Renal cortical epithelial cell (primary cell): ENCODE measurements around the gene AKAP17A. TPM values are rescaled to one million over a fixed set of nuclear protein-coding genes. Genes with fewer than 3 reads are reported as not detected.
"Not testable (repeated sequence)": the region's sequence is repeated elsewhere in the genome, so short reads cannot be mapped to it uniquely, and the experiment has no call there.

ENCODE experiments used
- DNase-seq: peaks from one replicate; pipeline ENCODE4 v3.0.0-alpha.2; 2011; ENCODE audit warnings: low read depth
- total RNA-seq: library from RNA; depleted of rRNA; stranded (reverse); fragments of >200 nt; gene quantifications from 2 replicates; pipeline ENCODE4 v1.2.3, GENCODE V29; 2014

Gene AKAP17A
- total RNA-seq, 1 donor from 2014 or later, result 35.1 TPM

GRCh38 chrX:1602299-1602698, 10.9 kb downstream of the AKAP17A start:
- no peak for DNase-seq

GRCh38 chrX:1606496-1606895, 15.1 kb downstream of the AKAP17A start:
- DNase-seq, result no peak

DNA sequence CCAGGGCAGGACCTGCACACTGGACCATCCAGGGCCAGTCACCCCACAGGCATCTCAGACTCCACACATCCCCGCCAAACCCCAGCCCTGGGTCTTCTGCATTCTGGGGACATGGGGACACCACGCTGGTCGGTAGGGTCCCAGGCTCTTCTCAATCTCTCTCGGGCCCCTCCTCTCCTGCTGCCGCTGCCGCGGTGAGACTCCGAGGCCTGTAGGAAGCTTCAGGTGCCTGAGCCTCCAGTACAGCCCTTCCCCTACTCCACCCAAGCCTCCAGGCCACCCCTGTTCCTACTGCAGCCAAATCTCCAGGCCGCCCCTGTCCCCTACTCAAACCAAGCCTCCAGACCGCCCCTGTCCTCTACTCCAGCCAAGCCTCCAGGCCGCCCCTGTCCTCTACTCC, 17.9 kb downstream of the AKAP17A start:
- no peak for DNase-seq

GRCh38 chrX:1609762-1610161, 18.4 kb downstream of the AKAP17A start:
- DNase-seq, result no peak

DNA sequence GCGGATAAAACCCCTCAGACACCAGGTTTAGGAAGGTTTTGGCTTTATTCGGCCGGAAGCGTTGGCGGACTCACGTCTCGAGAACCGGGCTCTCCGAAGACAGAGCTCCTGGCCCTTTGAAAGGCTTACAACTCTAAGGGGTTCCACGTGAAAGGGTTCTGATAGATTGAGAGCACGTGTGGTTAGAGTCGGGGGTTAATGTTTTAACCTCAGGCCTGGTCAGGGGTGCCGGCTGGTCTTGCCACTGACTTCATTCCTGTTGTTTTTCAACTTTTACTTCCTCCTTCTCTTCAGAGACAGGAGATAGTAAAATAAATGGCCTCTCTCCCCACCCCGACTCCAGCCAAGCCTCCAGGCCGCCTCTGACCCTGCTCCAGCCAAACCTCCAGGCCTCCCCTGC, 18.8 kb downstream of the AKAP17A start:
- DNase-seq, result peak; percentile 13

DNA sequence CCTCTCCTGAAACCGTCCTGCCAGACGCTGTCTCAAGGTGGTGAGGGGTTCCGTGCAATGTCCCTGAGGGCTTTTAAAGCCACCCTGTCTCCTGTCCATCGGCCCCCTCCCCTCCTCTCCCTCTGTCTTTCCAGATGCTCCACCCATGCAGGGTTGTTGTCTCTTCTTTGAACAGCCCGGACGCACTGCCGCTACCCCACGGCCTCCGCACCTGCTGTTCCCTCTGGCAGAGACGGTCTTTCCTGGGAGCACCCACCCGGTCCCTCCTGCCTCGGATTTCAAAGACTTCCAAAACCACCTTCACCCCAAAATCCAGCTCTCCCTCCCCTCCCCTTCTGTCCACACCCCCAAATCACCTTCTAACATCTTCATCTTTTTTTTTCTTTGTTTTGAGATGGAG, 19.3 kb downstream of the AKAP17A start:
- DNase-seq, result no peak

DNA sequence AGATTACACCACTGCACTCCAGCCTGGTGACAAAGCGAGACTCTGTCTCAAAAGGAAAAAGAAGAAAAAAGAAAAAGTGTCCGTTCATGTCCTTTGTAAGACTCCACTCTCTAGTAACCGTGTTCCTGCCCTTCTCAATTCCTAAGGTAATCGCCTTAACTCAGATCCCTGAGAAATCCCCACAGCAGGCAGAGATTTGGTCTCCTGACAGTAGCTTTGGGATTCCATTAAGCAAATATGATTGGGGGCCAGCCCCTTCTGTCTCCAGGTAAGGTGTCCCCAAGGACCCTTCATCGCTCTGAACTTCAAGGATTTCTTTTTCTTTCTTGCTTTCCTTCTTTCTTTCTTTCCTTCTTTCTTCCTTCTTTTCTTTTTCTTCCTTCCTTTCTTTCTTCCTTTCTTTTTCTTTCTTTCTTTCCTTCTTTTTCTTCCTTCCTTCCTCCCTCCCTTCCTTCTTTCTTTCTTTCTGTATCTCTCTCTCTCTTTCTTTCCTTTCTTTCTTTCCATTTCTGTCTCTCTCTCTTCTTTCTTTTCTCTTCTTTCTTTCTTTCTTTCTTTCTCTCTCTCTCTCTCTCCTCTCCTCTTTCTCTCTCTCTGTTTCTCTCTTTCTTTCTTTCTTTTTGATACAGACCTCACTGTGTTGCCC, 21.4 kb downstream of the AKAP17A start:
- DNase-seq, result no peak

DNA sequence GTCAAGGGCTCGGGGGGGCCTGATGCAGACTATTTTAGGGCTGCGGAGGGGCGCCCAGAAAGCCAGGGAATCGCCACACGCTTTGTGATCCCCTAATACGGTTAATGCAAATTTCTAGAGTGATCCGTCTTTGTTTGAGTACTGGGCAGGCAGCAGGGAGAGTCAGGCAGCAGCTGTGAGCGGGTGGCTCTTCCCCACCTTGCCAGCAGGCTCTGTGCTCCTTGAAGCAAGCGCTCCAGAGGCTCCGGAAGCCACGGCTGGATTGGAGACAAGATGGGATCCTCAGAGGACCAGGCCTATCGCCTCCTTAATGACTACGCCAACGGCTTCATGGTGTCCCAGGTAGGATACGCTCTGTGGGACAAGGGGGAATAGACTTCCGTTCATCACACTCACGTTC, 23.5 kb downstream of the AKAP17A start, which contains the start of gene ASMT:
Gene ASMT, plus strand, starts transcription at position 133 of the 400 bp plus-strand sequence. Its CDS starts 141 bp downstream, at position 274.
- no peak for DNase-seq

GRCh38 chrX:1618689-1619088, 27.3 kb downstream of the AKAP17A start:
- DNase-seq, result no peak

DNA sequence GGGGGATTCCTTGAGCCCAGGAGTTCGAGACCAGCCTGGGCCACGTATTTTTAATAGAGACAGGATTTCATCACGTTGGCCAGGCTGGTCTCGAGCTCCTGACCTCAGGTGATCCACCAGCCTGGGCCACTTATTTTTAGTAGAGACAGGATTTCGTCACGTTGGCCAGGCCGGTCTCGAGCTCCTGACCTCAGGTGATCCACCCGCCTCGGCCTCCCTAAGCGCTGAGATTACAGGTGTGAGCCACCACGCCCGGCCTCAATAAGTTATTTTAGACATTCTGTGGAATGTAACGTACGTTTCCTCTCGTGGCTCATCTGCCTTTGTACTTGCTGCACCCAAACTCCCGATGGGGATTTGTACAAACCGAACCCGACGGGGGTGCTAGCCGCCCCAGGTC, 32.3 kb downstream of the AKAP17A start:
- no peak for DNase-seq

DNA sequence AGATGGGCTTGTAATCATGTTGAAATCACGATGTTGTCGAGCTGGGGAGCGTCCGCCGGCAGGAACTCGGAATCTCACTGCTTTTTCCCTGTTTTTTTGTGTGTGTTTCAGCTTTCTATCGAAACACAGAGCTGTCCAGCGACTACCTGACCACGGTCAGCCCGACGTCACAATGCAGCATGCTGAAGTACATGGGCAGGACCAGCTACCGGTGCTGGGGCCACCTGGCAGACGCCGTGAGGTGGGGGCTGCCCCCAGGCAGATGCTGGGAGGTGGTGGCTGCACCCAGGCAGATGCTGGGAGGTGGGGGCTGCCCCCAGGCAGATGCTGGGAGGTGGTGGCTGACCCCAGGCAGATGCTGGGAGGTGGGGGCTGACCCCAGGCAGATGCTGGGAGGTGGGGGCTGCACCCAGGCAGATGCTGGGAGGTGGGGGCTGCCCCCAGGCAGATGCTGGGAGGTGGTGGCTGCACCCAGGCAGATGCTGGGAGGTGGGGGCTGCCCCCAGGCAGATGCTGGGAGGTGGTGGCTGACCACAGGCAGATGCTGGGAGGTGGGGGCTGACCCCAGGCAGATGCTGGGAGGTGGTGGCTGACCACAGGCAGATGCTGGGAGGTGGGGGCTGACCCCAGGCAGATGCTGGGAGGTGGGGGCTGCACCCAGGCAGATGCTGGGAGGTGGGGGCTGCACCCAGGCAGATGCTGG, 32.9 kb downstream of the AKAP17A start:
- DNase-seq, result not testable (repeated sequence)

GRCh38 chrX:1624861-1625215, 33.4 kb downstream of the AKAP17A start:
- not testable (repeated sequence) for DNase-seq

GRCh38 chrX:1629244-1629643, 37.8 kb downstream of the AKAP17A start:
- DNase-seq, result no peak

DNA sequence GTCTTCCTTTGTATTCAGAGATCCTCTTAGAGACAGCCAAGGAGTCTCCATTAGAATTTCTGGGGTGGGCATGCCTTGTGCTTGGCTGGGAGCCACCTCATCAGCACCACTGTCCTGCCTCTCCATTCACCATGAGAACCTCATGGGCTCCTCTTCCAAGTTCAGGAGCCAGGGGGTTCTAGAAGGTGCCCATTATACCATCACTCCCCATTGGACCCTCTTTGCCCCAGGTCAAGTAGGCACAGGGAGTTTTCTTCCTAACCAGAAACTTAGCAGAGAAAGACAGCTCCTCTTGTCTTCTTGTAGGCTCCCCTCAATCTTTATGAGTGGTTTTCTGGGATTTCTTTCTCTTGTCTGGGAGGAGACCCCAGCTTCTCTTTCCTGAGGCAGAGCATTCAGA, 54.6 kb downstream of the AKAP17A start:
- no peak for DNase-seq

DNA sequence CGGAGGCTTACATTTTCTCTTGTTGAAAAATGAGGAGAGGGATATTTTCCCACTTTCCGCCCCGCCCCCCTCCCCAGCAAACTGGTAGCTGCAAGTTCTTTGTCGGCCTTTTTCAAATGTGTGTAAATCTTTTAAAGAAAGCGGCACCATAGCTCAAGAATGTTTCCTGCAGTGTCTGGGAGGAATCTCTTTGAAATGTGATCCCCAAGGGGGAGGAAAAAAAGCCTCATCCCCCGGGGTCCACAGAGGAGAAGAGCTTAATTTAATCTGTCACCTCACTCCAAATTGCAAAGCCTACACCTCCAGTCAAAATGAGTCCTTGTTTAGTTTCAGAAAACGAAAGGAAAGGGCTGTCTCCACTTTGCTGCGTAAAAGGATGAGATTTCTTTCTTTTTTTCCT, 58.2 kb downstream of the AKAP17A start:
- DNase-seq, result no peak

Other genes with a start within 250 kb of the AKAP17A start
- 81.4 and 189 TPM in 2 replicates for gene SLC25A6, start 199.5 kb upstream of the AKAP17A start, total RNA-seq
- 5.6 and 7.1 TPM in 2 replicates for gene ASMTL, start 138.7 kb upstream of the AKAP17A start, total RNA-seq
- under 0.01 TPM in 1 of 2 replicates, not detected in the other for gene P2RY8, start 54.4 kb upstream of the AKAP17A start, total RNA-seq
- gene ASMT, start 23.5 kb downstream of the AKAP17A start, total RNA-seq, result not detected in 2 replicates